ELR (cell line): ENCODE results near the gene ACOT8.
A peak's percentile ranks its signal among the peaks of the same experiment; 100 is the strongest.
"Not testable (repeated sequence)": the region's sequence is repeated elsewhere in the genome, so short reads cannot be mapped to it uniquely, and the experiment has no call there.

Source experiments
- DNase-seq: peaks from one replicate; pipeline ENCODE4 v3.0.0-alpha.2; 2015; ENCODE audit warnings: low read depth

The ACOT8 gene

DNA sequence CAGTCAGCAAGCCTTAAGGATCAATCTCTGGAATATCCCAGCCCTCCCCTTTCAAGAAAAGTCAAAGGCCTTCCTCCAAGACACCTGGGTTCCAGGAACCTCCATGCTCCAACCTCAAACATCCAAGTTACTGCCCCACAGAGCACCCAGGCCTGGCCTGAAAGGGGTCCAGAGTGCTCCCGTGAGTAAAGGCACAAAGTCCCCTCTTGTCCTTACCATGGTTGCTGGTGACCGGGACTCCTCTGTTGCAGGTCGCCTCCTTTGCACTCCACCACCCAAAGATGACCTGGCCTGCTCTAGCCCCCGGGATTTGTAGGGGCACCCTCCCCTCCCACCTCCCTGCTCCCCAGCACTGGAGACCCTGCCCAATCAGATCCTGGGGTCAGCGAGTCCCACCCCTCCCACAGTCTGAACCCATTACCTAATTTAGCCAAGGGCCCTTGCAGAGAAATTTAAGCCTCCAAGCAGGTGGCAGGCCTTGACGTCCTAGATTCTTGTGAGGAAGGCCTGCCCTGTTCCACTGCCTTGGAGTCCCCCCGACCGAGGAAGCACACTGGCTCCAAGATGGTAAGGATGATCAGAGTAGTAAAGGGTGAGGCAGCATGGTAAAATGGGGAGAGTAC, 30.1 kb downstream of the ACOT8 start, which contains the start of gene TNNC2:
Gene TNNC2 (minus strand): TSS at position 283 of the 623 bp plus-strand sequence. CDS start 64 bp downstream, at position 219.
- no peak for DNase-seq

DNA sequence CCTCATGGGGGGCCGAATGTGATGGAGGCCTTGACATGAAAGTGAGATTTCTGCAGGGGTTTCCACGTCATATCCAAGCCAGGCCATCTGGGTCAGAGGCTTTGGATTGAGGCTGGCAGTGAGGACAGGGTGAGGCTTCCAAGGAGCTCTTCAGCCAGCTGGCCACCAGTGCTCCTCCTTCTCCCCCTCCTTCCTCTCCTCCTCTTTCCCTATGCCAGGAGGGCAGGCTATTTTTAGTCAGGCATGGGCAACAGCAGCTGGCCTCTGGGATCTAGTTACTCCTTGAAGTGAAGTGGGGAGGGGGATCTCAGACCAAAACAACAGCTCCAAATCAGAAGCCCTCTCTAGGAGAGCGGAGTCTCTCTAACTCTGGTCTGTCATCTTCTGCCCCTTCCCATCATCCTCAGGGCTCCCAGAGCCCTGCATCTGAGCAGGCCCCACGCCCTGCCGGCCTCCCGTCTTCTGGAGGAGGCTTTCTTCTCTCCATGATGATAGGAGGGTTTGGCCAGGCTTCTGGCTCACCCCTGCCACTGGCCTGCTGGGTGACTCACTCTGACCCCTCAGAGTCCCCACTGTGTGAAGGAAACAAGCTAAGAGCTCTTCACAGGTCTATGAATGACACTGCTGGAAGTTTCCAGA, 30.7 kb downstream of the ACOT8 start:
- DNase-seq = peak; percentile 50

DNA sequence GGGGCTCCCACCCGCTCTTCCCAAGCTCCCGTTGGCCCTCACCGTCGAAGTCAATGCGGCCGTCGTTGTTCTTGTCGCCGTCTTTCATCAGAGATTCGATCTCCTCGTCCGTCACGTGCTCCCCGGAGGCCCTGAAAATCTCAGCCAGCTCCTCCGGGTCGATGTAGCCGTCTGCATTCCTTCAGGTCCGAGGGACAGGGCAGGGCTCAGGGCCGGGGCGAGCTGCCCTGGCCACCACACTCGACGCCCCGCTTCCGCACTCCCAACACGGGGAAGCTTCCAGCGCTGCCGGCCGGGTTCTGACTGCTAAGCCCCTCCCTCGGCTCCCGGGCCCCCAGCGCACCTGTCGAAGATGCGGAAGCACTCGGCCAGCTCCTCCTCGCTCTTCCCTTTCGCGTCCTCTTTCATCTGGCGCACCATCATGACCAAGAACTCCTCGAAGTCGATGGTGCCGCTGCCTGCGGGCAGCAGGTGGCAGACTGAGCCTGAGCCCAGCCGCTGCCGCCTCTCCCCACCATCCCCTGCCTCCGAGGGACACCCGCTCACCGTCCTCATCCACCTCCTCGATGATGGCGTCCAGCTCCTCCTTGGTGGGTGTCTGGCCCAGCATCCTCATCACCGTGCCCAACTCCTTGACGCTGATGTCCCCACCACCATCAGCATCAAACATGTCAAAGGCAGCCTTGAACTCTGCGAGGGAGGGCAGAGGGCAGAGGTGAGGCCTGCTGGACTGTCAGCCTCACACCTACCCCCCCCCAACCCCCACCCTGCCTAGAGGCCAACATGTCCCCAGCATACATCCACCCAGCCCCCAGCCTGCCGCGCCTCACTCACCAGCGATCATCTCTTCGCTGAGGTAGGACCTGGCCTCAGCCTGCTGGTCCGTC, 33.0 kb downstream of the ACOT8 start:
- peak; percentile 60 for DNase-seq

DNA sequence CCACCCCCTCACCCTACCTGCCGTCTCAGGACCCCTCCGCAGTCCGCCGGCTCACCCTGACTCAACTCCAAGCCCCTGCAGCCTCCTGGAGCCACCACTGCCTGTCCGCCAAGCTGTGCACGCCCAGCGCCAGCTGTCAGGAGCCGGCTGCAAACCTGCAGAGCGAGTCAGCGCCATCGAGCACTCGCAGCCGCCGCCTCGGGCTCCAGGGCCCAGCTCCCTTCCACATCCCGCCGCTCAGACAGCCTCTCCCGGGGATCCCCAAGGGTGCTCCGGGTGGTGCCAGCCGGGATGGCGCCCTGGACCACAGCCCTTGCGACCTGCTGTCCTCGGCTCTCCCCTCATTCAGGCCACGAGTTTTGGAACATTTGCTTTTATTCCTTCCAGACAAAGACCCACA, 34.3 kb downstream of the ACOT8 start:
- DNase-seq = peak; percentile 70

DNA sequence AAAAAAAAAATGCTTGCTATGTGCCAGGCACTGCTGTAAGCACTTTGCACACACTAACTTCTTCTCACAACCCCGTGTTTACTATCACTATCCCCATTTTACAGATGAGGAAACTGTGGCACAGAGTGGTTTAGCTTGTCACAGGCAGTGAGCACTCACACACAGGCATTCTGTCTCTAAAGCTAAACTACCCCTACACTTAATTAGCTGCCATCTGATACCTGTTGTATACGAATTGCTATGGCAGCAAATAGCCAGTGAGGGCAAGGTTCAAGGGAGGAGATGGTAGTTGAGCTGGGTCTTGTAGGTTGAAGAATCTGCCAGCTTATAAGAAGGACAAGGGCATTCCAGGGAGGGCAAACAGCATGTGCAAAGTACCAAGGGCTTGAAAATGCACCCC, 35.2 kb downstream of the ACOT8 start:
- no peak for DNase-seq

DNA sequence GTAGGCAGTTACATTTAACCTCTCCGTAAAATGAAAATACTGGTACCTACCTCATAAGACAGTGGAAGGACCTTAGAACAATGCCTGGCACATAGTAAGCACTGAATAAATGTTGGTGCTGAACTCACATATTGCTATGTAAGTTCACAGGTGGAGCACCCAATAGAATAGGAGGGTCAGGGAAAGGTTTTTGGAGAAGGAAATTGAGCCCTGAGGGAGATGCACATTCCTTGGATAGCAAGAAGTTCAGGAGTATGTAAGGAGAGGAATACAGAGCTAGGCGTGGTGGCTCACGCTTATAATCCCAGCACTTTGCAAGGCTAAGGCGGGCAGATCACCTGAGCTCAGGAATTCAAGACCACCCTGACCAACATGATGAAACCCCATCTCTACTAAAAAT, 37.7 kb downstream of the ACOT8 start:
- no peak for DNase-seq

DNA sequence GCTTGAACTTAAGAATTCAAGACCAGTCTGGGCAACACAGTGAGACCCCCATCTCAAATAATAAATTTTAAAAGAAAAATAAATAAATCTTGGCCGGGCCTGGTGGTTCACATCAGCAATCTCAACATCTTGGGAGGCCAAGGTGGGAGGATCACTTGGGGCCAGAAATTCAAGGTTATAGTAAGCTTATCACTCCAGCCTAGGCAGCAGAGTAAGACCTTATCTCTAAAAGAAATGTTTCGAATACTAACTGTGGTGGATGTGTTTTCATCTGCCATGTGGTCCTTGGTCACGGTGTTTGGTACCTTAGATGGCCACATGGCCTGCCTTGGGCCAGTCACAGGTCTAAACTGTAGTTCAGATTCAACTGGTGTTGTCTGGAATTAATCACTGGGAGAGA, 39.0 kb downstream of the ACOT8 start:
- DNase-seq = no peak

DNA sequence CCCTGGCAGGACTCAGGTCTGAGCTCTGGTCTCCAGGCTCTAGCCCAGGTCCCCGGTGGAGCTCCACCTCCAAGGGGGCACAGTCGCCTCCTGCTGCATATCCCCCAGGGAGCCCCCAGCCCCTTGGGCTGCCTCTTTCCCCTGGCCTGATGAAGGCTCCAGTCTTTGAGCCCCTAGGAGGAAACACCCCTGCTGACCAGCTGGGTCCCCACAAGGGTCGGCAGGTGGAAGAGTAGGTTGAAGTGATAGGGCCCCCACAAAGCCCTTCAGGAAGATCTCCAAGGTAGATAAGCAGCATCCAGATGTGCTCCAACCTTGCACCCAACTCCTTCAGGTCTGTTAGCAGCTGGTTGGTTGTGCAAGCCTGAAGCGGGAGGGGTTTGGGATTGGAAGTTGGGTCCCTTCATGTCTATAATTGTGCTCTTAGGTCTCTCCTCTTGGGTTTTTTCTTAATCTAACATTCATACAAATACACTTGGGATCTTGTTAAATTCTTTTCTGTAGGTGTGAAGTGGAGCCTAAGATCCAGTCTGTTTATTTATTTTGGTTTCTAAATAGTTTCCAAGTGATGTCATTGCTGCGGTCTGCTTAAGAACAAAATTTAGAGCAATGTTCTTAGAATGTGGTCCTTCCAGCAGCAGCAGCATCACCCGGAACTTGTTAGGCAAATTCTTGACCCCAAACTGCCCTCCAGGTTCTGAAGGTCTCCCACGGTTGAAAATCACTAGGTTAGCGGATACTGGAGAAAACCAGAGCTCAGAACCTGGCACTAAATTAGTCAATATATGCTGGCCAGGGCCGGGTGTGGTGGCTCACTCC, 39.6 kb downstream of the ACOT8 start:
- DNase-seq = peak; percentile 91

DNA sequence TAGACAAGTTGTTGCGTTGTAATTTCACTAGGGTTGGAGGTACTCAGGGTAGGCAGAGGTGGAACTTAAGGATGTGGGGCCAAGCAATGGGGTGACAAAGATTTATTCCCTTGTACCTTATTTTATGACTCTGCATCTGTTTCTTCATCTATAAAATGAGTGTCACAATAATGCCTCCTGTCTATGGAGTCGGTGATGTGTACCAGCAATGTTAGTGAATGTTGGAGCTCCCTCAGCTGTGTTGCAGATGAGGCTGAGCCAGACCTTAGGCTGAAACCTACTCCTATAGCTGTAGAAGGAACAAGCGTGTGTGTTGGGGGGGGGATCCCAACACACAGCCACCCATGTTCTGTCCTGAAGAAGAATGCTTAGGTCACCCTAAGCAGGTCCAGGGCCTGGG, 40.2 kb downstream of the ACOT8 start:
- peak; percentile 43 for DNase-seq

DNA sequence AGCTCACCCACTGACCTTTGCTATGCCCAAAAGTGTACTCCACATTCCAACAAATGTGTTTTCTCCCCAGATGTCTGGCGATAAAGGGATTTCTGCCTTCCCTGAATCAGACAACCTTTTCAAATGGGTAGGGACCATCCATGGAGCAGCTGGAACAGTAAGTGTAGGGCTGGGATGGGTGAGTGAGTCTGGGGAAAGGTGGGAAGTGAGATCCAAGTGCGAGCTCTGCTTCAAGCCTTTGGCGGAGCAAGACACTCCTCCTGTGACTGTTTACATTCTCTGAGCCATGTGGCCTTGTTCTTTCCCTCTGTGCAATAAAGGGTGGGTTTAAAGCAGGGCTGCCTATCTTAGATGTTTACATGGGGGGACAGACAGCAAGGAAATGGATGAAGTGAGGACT, 42.9 kb downstream of the ACOT8 start:
- DNase-seq = no peak

DNA sequence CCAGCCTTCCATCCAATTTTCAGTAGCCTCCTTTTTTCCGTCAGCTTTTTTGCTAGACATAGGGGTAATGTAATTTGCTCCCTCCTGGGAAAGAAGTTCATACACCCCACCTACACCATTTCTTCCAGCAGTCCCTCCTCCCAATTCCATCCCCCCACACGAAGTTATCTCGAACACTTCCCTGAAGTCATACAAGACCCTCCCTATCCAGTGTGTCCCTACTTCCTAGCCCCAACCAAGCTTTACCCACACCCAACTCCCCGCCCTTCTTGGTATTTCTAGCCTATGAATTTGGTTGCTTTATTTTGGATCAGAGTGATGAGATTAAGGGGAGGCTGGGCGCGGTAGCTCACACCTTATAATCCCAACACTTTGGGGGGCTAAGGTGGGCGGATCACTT, 43.7 kb downstream of the ACOT8 start:
- no peak for DNase-seq

DNA sequence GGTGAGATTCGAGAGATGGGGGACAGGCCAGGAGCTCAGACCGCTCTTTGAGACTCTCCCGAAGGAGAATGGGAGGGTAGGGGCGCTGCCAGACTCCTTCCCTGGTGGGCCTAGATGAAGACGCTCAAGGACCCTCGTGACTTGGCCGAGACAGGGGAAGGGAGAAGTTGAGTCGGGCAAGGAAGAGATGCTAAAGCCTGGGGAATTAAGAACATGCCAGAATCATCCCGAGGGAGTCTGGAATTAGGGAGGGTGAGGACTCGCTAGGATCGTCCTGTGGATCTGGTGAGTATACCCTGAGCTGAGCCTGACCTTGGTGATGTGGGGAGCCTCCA, 44.2 kb downstream of the ACOT8 start:
- DNase-seq = no peak

DNA sequence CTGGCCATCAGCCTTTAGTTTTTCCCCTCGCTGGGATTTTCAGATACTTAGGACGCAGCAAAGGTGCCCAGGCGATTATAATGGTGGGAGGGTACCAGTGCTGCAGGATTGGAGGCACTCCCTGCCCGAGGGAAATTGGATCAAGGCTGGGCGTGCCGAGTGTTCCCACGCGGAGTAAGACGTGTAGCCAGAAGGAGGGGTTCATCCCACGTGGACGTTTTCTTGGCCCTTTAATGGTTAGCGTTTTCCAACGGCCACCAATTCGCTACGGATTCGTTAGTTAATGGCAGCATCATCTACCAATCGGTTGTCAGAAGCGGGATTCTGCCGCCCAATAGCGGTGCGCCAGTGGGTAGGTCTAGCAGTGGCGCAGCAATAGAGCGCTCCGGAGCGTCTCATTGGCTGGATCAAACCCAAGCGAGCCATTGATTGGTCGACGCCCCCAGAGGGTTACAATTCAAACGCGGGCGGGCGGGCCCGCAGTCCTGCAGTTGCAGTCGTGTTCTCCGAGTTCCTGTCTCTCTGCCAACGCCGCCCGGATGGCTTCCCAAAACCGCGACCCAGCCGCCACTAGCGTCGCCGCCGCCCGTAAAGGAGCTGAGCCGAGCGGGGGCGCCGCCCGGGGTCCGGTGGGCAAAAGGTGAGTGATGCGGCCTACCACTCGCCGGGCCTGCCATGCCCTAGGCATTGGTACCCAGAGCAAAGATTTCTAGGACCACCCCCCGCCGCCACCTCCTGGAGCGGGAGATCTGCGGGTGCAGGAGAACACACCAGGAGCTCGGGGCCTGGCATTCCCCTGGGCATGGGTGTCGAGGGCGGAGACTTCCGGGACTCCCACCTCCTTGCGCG, 44.8 kb downstream of the ACOT8 start, which contains the start of gene UBE2C:
Gene UBE2C (plus strand): TSS at position 488 of the 849 bp plus-strand sequence. CDS start 52 bp downstream, at position 540.
- DNase-seq = peak; percentile 100

DNA sequence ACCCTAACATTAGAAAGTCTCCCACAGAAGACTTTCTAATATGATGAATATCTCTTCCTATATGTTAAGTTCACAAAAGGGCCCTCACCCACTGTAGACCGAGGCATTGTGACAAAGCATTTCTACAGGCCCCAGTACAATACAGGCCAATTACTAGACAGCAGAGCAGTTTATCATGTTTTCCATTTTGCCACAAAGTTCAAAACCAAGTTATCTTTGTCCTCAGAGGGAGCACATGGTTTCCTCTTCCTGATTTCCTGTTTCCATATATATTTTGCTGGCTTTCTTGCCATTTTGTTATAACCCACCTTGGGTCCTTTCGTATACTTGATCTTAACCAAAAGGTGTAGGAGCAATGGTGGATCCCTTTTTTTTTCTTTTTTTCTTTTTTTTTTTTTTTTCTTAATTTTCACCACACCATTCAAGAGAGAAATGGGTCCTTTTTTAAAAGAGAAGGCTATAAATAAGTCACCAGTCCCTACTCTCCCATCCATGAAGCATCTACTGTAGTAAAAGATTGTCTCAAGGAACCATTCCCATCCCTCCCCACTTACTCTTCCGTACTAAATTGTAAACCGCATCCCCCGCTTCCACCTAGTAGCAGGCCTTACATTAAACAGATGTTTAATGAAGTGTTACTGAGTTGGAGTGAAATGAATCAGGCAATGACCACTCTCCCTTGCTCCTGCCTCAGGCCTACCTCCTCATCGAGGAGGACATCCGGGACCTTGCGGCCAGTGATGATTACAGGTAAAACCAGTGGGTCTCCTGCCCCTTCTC, 46.8 kb downstream of the ACOT8 start:
- DNase-seq = no peak

DNA sequence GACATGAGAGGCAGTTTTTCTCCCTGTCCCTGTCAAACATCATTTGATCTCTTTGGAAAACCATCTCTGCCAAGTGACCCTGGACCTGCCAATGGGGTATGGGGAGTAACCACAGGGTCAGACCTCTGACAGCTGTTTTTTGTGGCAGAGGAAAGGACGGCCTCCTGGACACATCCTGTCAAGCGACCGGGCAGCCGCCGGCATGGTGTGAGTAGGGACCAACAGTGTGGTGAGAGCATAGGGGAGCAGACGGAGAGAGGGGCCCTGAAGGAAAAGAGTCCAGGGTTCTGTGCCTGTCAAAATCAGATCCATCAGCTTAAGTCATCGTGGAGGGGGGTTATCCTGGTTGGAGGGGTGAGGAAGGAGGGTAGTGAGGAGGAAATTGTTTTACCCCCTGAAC, 55.3 kb downstream of the ACOT8 start:
- no peak for DNase-seq

DNA sequence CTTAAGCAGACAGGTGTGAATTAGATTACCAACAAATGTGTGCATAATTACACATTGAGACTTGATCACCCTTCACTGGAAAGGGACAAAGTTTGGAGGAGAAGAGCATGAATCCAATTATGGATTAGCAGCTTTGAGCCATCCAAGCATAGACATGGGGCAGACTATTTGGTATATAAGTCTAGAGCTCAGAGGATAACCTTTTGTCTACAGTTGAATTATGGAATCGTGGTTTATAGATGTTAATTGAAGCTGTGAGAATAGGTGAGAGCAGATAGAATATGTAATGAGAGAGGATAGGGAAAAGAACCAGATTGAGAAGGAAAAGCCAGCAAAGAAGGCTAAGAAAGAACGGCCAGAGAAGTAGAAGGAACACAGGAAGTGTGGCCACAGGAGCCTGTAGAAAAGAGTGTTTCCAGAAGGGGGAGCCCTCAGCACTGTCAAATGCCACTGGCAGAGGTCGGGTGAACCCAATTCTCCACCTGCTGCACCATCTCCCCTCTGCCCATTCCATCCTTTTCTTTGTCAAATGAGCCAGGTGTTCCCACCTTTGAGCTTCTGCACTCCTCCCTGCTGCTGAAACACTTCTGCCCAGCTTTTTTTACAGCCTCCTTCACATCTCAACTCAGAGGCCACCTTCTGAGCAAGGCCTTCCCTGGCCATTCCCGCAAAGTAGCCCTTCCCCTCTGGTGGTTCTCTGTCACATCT, 58.1 kb downstream of the ACOT8 start:
- DNase-seq = peak; percentile 77

DNA sequence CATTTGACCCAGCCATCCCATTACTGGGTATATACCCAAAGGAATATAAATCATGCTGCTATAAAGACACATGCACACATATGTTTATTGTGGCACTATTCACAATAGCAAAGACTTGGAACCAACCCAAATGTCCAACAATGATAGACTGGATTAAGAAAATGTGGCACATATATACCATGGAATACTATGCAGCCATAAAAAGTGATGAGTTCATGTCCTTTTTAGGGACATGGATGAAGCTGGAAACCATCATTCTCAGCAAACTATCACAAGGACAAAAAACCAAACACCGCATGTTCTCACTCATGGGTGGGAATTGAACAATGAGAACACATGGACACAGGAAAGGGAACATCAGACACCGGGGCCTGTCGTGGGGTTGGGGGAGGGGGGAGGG, 59.2 kb downstream of the ACOT8 start:
- DNase-seq = not testable (repeated sequence)

DNA sequence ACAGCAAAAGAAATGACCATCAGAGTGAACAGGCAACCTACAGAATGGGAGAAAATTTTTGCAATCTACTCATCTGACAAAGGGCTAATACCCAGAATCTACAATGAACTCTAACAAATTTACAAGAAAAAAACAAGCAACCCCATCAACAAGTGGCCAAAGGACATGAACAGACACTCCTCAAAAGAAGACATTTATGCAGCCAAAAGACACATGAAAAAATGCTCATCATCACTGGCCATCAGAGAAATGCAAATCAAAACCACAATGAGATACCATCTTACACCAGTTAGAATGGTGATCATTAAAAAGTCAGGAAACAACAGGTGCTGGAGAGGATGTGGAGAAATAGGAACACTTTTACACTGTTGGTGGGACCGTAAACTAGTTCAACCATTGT, 59.7 kb downstream of the ACOT8 start:
- not testable (repeated sequence) for DNase-seq

DNA sequence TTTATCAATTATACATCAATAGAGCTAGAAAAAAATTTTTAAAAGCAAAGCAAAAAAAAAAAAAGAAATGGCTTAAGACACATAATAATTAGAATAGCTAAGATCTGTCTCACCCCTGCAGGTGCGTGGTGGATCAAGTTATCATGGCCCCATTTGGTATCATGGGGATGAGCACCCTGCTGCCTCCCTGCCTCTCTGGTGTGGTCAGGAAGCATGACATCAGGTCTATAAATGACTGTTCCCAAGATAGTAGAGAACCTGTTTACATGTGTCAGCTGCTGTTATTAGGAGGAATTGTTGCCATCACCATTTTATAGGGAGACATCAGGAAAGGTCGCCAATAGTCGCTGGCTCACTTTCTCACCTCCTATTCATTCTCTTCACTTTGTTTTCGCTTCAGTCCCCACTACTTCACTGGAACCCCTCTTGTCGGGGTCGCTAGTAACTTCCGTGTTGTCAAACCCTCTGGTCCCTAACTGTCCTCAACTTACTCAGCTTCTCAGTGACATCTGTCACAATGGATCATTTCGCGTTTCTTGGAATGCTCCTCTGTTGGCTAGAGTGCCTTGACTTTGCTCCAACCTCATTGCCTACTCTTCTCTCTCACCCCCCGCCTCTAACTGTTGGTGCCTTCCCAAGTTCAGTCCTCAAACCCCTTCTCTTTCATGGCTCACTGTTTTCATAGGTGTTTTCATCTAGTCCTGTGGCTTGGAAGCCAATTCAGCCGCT, 60.7 kb downstream of the ACOT8 start:
- DNase-seq = no peak
